Panc1 (cell line): ENCODE results near the gene RFX2. TPM values are rescaled to one million over a fixed set of nuclear protein-coding genes. Genes with fewer than 3 reads are reported as not detected.
A peak's percentile ranks its signal among the peaks of the same experiment; 100 is the strongest.

Experiments
- ATAC-seq: fragments of 200-7000 bp; cut with Tn5 transposase; 2 replicates; pipeline ENCODE4 v1.9.1; 2020; ENCODE audit warnings: mild to moderate bottlenecking, moderate library complexity
- BruUV-seq: library from RNA; stranded (reverse); fragments of 400-500 nt; replicated peaks from 2 replicates; lab custom pipeline; 2021; lab: Mats Ljungman, UMichigan
- CTCF ChIA-PET: fragments of 300-600 bp; sonication (Branson Sonifier 250); formaldehyde crosslinking; loops from one replicate; lab custom pipeline; 2022; ENCODE audit warnings: antibody characterized with exemption; lab: Charles Lee
- POLR2A ChIA-PET: fragments of 300-600 bp; sonication (Branson Sonifier 250); formaldehyde crosslinking; loops from one replicate; lab custom pipeline; 2022; ENCODE audit warnings: antibody characterized with exemption; lab: Charles Lee
- DNase-seq: peaks from one replicate; pipeline ENCODE4 v3.0.0-alpha.2; 2010; ENCODE audit warnings: low read depth, low spot score
- H3K27ac ChIP-seq: 2 replicates; pipeline ENCODE4 v1.5.1; 2011; ENCODE audit warnings: mild to moderate bottlenecking, low read length, inconsistent platforms
- H3K27me3 ChIP-seq: fragments of 200-500 bp; sonication (Bioruptor generic); 2 replicates; pipeline ENCODE4 v1.6.0; 2014; ENCODE audit warnings: low read length, inconsistent platforms; ENCODE audit not compliant: control insufficient read depth, insufficient read depth
- H3K36me3 ChIP-seq: fragments of 200-500 bp; sonication (Bioruptor generic); 2 replicates; pipeline ENCODE4 v1.5.1; 2014; ENCODE audit warnings: inconsistent platforms, mild to moderate bottlenecking, low read length, moderate library complexity; ENCODE audit not compliant: control insufficient read depth, insufficient read depth
- H3K4me1 ChIP-seq: 2 replicates; pipeline ENCODE4 v1.5.1; 2011; ENCODE audit warnings: inconsistent platforms, mild to moderate bottlenecking, low read length, moderate library complexity; ENCODE audit not compliant: control insufficient read depth, insufficient read depth
- H3K4me3 ChIP-seq, 2 experiments: 2 replicates each; pipeline ENCODE4 v1.5.1; 2011 to 2012; ENCODE audit warnings: low read depth in 2 of 2, low read length in 2 of 2, mild to moderate bottlenecking in 2 of 2, inconsistent platforms in 1 of 2, moderate library complexity in 1 of 2
- H3K9me3 ChIP-seq: fragments of 200-500 bp; sonication (Bioruptor generic); 2 replicates; pipeline ENCODE4 v1.5.1; 2014; ENCODE audit warnings: low read depth, mild to moderate bottlenecking, inconsistent platforms, low read length, moderate library complexity; ENCODE audit not compliant: control insufficient read depth, insufficient read depth
- POLR2AphosphoS5 ChIP-seq: IDR thresholded peaks from 2 replicates; pipeline ENCODE4 v1.6.1; 2012; ENCODE audit warnings: mild to moderate bottlenecking, low read depth, low read length, moderate library complexity
- SIN3A ChIP-seq: IDR thresholded peaks from 2 replicates; pipeline ENCODE4 v1.6.1; 2012; ENCODE audit warnings: low read depth, mild to moderate bottlenecking, low read length, moderate library complexity, borderline replicate concordance; ENCODE audit not compliant: insufficient read depth
- TCF7L2 ChIP-seq: IDR thresholded peaks from 2 replicates; pipeline ENCODE4 v1.6.1; 2011; ENCODE audit warnings: mild to moderate bottlenecking, low read depth, low read length, inconsistent platforms
- in situ Hi-C: cut with HindIII; loops from 2 replicates; pipeline ENCODE4 v1.10.0; 2016; ENCODE audit warnings: low sequenced_read_pairs, low pct_unique_long_range_greater_than_20kb
- intact Hi-C: fragments of 100-400 bp; cut with micrococcal nuclease; formaldehyde crosslinking; loops from one replicate; pipeline ENCODE4 v1.10.0; 2022; ENCODE audit not compliant: unreplicated experiment
- total RNA-seq: library from RNA; stranded (reverse); gene quantifications from one replicate; pipeline ENCODE4 v1.2.1, GENCODE V29; 2021; ENCODE audit not compliant: unreplicated experiment
- TF ChIP-seq, protein P1 (sequence below), 2 experiments: IDR thresholded peaks; 2 replicates each; pipeline ENCODE4 v1.6.1; 2011 to 2012; ENCODE audit warnings: low read depth in 2 of 2, control low read depth in 1 of 2, low read length in 1 of 2, mild to moderate bottlenecking in 1 of 2, moderate library complexity in 1 of 2; ENCODE audit not compliant: insufficient read depth in 1 of 2
- TF ChIP-seq, protein P2 (sequence below): fragments of 450-650 bp; IDR thresholded peaks from 2 replicates; pipeline ENCODE4 v1.5.1; 2017; ENCODE audit warnings: mild to moderate bottlenecking

RFX2 gene
- total RNA-seq, 1 experiment from 2014 or later, result 8.0 TPM

DNA sequence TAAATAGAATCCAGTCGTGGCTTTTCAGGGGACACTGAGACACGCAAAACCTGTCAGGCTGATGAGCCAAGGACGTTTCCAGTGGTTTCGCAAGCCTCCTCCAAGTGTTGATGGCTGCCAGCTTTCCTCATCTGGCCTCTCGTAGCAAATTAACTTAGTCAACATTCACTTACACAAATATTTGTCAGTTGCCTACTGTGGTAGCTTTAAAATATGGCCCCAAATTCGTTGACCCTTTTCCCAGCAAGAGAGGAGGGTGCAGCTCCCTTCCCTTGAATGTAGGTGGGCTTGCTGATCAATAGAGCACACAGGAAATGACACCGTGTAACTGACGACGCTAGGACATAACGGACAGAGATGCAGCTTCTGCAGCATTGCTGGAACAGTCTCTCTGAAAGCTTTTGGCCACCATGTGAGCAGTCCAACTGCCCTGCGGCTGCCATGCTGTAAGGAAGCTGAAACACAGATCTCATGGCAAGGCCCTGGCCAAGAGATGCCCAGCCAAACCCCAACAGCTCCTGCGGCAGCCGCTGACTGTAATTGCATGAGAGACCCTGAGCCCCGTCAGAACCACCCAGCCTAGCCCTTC, 126.8 kb downstream of the RFX2 start:
- H3K27ac ChIP-seq, result no peak overlapping the region
- intact Hi-C loops (loop anchor here (10.0 kb wide), 1 partner anchor 141 kb away; no protein-coding TSS in a partner anchor), in situ Hi-C loops (no loop called here)
- no peak for TF ChIP-seq POLR2AphosphoS5
- no peaks in the 10 kb centered on the region for H3K27me3 ChIP-seq
- ATAC-seq (no peak), DNase-seq (no peak)
- peaks cover 3% of the 10 kb centered on the region for H3K4me1 ChIP-seq
- H3K36me3 ChIP-seq, result no peaks in the 10 kb centered on the region; the same call in 1 of the 2 replicates
- no TSS peak for BruUV-seq
- no peaks in the 10 kb centered on the region for H3K9me3 ChIP-seq
- CTCF ChIA-PET, result interaction anchor here (0.5 to 1.0 kb wide), 2 partner anchors 16 to 195 kb away, joined by 3 read pairs; no protein-coding TSS in a partner anchor
- POLR2A ChIA-PET, result no interaction called here
- no peak overlapping the region for H3K4me3 ChIP-seq

DNA sequence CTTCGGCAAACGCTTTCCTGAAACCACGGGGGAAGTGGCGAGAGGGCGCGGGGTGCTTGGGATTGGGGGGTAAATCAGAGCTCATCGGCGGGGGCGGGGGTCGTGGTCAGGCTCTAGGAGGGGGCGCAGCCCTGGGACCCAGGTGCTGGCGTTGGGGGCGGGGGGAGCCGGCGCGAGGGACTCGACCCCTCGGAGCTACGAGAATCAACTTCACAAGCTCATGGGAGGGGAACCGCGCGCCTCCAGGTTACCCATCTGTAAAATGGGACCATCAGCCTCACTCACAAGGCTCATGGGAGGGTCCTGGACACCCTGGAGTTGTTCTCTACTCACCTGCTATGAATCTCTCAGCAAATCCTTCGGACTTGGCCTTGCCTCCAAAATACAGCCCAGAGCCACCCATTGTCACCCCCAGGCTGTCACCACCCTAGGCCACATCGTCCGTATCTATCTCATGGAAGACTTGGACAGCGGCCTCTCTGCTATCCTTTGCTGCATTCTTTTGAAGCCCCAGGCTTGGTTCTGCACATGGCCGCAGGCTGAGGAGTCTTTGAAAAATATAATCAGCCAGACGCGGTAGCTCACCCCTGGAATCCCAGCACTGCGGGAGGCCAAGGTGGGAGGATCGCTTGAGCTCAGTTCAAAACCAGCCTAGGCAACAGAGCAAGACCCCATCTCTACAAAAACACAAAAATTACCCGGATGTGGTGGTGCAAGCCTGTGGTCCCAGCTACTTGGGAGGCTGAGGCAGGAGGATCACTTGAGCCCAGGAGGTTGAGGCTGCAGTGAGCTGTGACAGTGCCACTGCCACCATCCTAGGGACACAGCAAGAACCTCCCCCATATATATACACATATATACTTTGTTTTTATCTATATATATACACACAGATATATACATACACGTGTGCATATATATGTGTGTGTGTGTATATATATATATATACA, 131.4 kb downstream of the RFX2 start:
- no peak for TF ChIP-seq POLR2AphosphoS5
- TF ChIP-seq TCF7L2, result no peak
- TF ChIP-seq, protein P1, sequence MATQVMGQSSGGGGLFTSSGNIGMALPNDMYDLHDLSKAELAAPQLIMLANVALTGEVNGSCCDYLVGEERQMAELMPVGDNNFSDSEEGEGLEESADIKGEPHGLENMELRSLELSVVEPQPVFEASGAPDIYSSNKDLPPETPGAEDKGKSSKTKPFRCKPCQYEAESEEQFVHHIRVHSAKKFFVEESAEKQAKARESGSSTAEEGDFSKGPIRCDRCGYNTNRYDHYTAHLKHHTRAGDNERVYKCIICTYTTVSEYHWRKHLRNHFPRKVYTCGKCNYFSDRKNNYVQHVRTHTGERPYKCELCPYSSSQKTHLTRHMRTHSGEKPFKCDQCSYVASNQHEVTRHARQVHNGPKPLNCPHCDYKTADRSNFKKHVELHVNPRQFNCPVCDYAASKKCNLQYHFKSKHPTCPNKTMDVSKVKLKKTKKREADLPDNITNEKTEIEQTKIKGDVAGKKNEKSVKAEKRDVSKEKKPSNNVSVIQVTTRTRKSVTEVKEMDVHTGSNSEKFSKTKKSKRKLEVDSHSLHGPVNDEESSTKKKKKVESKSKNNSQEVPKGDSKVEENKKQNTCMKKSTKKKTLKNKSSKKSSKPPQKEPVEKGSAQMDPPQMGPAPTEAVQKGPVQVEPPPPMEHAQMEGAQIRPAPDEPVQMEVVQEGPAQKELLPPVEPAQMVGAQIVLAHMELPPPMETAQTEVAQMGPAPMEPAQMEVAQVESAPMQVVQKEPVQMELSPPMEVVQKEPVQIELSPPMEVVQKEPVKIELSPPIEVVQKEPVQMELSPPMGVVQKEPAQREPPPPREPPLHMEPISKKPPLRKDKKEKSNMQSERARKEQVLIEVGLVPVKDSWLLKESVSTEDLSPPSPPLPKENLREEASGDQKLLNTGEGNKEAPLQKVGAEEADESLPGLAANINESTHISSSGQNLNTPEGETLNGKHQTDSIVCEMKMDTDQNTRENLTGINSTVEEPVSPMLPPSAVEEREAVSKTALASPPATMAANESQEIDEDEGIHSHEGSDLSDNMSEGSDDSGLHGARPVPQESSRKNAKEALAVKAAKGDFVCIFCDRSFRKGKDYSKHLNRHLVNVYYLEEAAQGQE (IDR thresholded peaks at IDR 0.05; ENCODE audit: insufficient read depth in 1 of 2, low read depth in 2 of 2, low read length in 1 of 2), result no peak
- TF ChIP-seq, protein P2, sequence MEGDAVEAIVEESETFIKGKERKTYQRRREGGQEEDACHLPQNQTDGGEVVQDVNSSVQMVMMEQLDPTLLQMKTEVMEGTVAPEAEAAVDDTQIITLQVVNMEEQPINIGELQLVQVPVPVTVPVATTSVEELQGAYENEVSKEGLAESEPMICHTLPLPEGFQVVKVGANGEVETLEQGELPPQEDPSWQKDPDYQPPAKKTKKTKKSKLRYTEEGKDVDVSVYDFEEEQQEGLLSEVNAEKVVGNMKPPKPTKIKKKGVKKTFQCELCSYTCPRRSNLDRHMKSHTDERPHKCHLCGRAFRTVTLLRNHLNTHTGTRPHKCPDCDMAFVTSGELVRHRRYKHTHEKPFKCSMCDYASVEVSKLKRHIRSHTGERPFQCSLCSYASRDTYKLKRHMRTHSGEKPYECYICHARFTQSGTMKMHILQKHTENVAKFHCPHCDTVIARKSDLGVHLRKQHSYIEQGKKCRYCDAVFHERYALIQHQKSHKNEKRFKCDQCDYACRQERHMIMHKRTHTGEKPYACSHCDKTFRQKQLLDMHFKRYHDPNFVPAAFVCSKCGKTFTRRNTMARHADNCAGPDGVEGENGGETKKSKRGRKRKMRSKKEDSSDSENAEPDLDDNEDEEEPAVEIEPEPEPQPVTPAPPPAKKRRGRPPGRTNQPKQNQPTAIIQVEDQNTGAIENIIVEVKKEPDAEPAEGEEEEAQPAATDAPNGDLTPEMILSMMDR, result no peak
- TF ChIP-seq SIN3A, result no peak
- Histone ChIP-seq H3K27ac (peak overlapping the region; percentile 84), H3K36me3 (no peaks in the 10 kb centered on the region; the same call in 1 of the 2 replicates), H3K27me3 (no peaks in the 10 kb centered on the region), H3K4me3 (peak overlapping the region; percentile 70 to 82), H3K9me3 (no peaks in the 10 kb centered on the region), H3K4me1 (peaks cover 7% of the 10 kb centered on the region)
- ATAC-seq (no peak), DNase-seq (no peak)
- BruUV-seq, result TSS peak; percentile 95
- in situ Hi-C loops (no loop called here), intact Hi-C loops (no loop called here)
- ChIA-PET CTCF (interaction anchor here (1.2 kb wide), 1 partner anchor 11 kb away, joined by 3 read pairs; no protein-coding TSS in a partner anchor), POLR2A (no interaction called here)
